Anterior cingulate cortex (tissue), 58 donors: ENCODE measurements around the gene CMYA5.
"Not testable (repeated sequence)": the region's sequence is repeated elsewhere in the genome, so short reads cannot be mapped to it uniquely, and the experiment has no call there.

ENCODE experiments used
- DNase-seq, 58 donors: peaks; one replicate each; lab custom pipeline; 2025; lab: John Stamatoyannopoulos, UW

Gene CMYA5

GRCh38 chr5:79699763-79700400, 10.2 kb downstream of the CMYA5 start:
- DNase-seq = no peak

GRCh38 chr5:79702606-79703380, 13.2 kb downstream of the CMYA5 start:
- DNase-seq = peak in 4 of 58 donors; percentile 1 to 4 (median 2)

- DNase-seq = no peak
Measured at GRCh38 chr5:79703381-79703645, 13.7 kb downstream of the CMYA5 start.

- DNase-seq = no peak
Measured at GRCh38 chr5:79704553-79704952, 14.9 kb downstream of the CMYA5 start.

GRCh38 chr5:79705632-79706031, 16.0 kb downstream of the CMYA5 start:
- no peak for DNase-seq

- DNase-seq = not testable (repeated sequence)
Measured at GRCh38 chr5:79706317-79706716, 16.7 kb downstream of the CMYA5 start.

- DNase-seq = no peak
Measured at GRCh38 chr5:79707535-79707934, 17.9 kb downstream of the CMYA5 start.

- DNase-seq = no peak
Measured at GRCh38 chr5:79712741-79713140, 23.1 kb downstream of the CMYA5 start.

GRCh38 chr5:79713727-79714126, 24.1 kb downstream of the CMYA5 start:
- no peak for DNase-seq

- no peak for DNase-seq
Measured at GRCh38 chr5:79716839-79717238, 27.2 kb downstream of the CMYA5 start.

- no peak for DNase-seq
Measured at GRCh38 chr5:79720096-79720495, 30.5 kb downstream of the CMYA5 start.

- DNase-seq = no peak
Measured at GRCh38 chr5:79727451-79728355, 38.1 kb downstream of the CMYA5 start.

- DNase-seq = no peak
Measured at GRCh38 chr5:79728396-79728795, 38.8 kb downstream of the CMYA5 start.

- DNase-seq = no peak
Measured at GRCh38 chr5:79729679-79730078, 40.0 kb downstream of the CMYA5 start.

GRCh38 chr5:79730564-79730963, 40.9 kb downstream of the CMYA5 start:
- no peak for DNase-seq

GRCh38 chr5:79731775-79732174, 42.1 kb downstream of the CMYA5 start:
- DNase-seq = no peak

GRCh38 chr5:79736528-79737514, 47.2 kb downstream of the CMYA5 start:
- no peak for DNase-seq

- DNase-seq = no peak
Measured at GRCh38 chr5:79738349-79738748, 48.7 kb downstream of the CMYA5 start.

GRCh38 chr5:79742549-79743136, 53.0 kb downstream of the CMYA5 start:
- no peak for DNase-seq
